ENCODE data around the gene PCMTD2. TPM values are rescaled to one million over a fixed set of nuclear protein-coding genes. Genes with fewer than 3 reads are reported as not detected.

Gene PCMTD2
- total and polyA plus RNA-seq, 10 of the 15 experiments (the other 5 are each of a cell fraction or from before 2014, with no cell fraction given), result 6.8 to 36.8 (median 16.5) TPM

DNA sequence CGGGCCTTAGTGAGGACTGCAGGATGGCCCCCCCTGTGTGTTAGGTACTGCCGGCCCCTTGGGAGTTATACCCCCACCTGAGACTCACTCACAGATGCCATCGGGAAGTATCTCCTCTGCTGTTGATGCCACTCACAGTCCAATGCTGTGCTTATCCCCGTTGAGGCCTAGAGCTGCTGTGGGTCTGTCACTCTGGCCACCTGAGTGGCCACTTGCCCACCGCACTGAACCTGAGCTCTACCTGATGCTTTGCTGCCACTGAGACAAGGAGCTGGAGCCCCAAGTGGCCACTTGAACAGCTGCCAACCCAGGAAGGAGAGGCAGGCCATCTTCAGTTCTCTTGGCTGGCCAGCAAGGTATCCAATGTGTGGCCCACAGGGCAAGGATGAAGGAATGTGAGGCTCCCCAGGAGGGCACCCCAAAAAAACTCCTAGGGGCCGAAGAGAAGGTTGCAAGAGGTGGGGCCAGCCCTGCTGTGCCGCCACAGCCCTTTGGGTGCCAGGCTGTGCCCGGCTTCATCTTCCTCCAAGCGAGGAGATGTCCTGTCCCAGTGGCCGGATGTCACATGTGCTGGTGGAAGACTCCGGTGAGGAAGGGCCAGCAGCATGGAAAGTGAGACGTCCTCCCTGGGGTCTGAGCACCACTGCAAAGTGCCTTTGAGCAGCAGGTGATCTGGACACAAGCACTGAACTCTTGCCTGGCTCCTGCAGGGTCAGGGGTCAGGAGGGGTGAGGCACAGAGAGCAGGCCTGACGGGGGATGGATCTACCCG is 29.5 kb upstream of the PCMTD2 start (continued):
- TF ChIP-seq SREBF2 (IDR thresholded peaks at IDR 0.05; ENCODE audit: low read length) (no peak), TCF7 (IDR thresholded peaks at IDR 0.05; ENCODE audit: borderline replicate concordance) (no peak), CEBPB (IDR thresholded peaks at IDR 0.05; ENCODE audit: borderline replicate concordance in 1 of 2, low read depth in 2 of 2, low read length in 2 of 2) (no peak), BACH1 (IDR thresholded peaks at IDR 0.05; ENCODE audit: borderline replicate concordance) (no peak), BCL11A (IDR thresholded peaks at IDR 0.05; ENCODE audit: low read depth, low read length) (no peak), POU2F2 (IDR thresholded peaks at IDR 0.05; ENCODE audit: borderline replicate concordance, low read depth, low read length) (no peak), YY1 (IDR thresholded peaks at IDR 0.05; ENCODE audit: low read depth, low read length) (no peak)
- TF ChIP-seq, protein P1, sequence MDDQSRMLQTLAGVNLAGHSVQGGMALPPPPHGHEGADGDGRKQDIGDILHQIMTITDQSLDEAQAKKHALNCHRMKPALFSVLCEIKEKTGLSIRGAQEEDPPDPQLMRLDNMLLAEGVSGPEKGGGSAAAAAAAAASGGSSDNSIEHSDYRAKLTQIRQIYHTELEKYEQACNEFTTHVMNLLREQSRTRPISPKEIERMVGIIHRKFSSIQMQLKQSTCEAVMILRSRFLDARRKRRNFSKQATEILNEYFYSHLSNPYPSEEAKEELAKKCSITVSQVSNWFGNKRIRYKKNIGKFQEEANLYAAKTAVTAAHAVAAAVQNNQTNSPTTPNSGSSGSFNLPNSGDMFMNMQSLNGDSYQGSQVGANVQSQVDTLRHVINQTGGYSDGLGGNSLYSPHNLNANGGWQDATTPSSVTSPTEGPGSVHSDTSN (IDR thresholded peaks at IDR 0.05; ENCODE audit: insufficient replicate concordance, low read depth, low read length), result no peak

DNA sequence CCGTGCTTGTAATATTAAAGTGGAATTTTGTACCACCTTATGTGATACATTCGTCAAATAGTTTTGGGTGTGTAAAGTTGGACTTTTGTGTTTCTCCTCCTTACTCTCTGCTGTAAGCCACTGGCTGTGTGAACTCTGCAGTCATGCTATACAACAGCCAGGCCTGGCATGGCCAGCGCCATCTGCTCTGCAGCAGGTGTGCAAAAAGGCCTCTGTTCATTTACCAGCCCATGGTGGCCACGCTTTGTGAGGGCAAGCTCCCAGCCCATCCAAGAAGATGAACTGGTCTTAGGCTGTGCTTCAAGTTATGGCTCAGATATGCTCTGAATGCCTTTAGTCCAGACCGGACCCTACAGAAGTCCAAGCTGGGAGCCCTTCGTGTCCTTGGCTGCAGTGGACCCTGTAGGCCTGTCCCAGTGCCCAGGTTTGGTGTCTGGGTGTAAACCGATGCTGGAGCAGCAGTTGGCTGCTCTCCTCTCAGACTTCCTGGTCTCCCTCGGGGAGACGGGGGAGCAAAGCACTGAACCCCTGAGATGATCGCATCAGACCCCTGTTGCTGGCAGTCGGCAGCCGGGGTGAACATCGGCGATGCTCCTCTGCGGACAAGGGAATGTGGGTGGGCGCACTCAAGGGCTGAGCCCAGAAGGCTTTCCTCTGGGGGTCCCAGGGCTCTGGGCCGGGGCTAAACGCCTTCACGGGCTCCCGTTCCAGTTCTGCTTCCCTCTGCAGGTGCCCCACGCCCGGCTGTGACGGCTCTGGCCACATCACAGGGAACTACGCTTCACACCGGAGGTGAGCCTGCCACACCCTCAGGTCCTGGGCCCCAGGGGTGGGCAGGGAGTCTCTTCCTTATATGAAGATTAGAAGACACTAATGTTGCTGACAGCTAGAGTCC is 28.6 kb upstream of the PCMTD2 start:
- in situ Hi-C loops (cut with MboI), result no loop called here
- FAIRE-seq, result no peak
- no peak for ATAC-seq
- no peak for TF ChIP-seq CUX1 (IDR thresholded peaks at IDR 0.05; ENCODE audit: insufficient replicate concordance, low read depth, low read length)
- no peak for TF ChIP-seq YBX1 (IDR thresholded peaks at IDR 0.05)
- no peak for TF ChIP-seq FOXM1 (IDR thresholded peaks at IDR 0.05; ENCODE audit: low read depth, low read length)
- no peak for TF ChIP-seq ZNF24 (IDR thresholded peaks at IDR 0.05)
- TF ChIP-seq LARP7 (IDR thresholded peaks at IDR 0.05), result no peak
- no peak for TF ChIP-seq POLR2A (IDR thresholded peaks at IDR 0.05; ENCODE audit: low read depth, low read length)
- no peak for TF ChIP-seq MAX (IDR thresholded peaks at IDR 0.05; ENCODE audit: low read depth, low read length)
- TF ChIP-seq SRF (IDR thresholded peaks at IDR 0.05; ENCODE audit: low read depth in 2 of 2, low read length in 2 of 2), result no peak

More for the DNA sequence above, 28.6 kb upstream of the PCMTD2 start:
- ChIA-PET POLR2A (no interaction called here), SMC1A (ENCODE audit: uncharacterized antibody, unreplicated experiment) (no interaction called here), RAD21 (ENCODE audit: unreplicated experiment) (no interaction called here), CTCF (no interaction called here)
- no peak overlapping the region for H2AFZ ChIP-seq (ENCODE audit: control insufficient read depth, low read depth, low read length)
- no peak for DNase-seq (ENCODE audit: low read depth, low spot score)
- peaks cover 0 to 6% of the 10 kb centered on the region in 2 experiments; a peak in 2 of 4 replicates for H3K27me3 ChIP-seq (replicated peaks in 1 of 2; ENCODE audit: control insufficient read depth in 2 of 2, insufficient read depth in 2 of 2, low read length in 1 of 2)
- no TSS peak for BruUV-seq (replicated peaks)
- H3K27ac ChIP-seq (ENCODE audit: control insufficient read depth, insufficient read depth), result no peak overlapping the region
- H3K9me3 ChIP-seq (replicated peaks; ENCODE audit: control insufficient read depth, insufficient read depth, low read length), result no peaks in the 10 kb centered on the region
- H3K9ac ChIP-seq (ENCODE audit: control insufficient read depth, insufficient read depth, low read length), result no peak overlapping the region
- H3K4me2 ChIP-seq (ENCODE audit: control insufficient read depth, insufficient read depth), result no peak overlapping the region
- whole genome bisulfite sequencing (ENCODE audit: insufficient coverage, insufficient replicate concordance, low lambda C conversion rate, missing lambda C conversion rate), result 44% methylated on average over 25 of the region's 25 CpGs
- H4K20me1 ChIP-seq (ENCODE audit: control insufficient read depth, insufficient read depth), result no peaks in the 10 kb centered on the region
- intact Hi-C loops (cut with micrococcal nuclease; ENCODE audit: unreplicated experiment), result no loop called here
- H3K36me3 ChIP-seq (ENCODE audit: control insufficient read depth in 2 of 2, insufficient read depth in 2 of 2, low read length in 1 of 2), result no peaks in the 10 kb centered on the region
- H3K4me3 ChIP-seq, result no peak overlapping the region
- H3K79me2 ChIP-seq (ENCODE audit: control insufficient read depth, insufficient read depth, low read length), result no peaks in the 10 kb centered on the region
- H3K4me1 ChIP-seq (ENCODE audit: control insufficient read depth, insufficient read depth, low read length), result no peaks in the 10 kb centered on the region

Measured in GM12878 (cell line).